Fibroblast of the aortic adventitia (primary cell): ENCODE data around the gene MPG. TPM values are rescaled to one million over a fixed set of nuclear protein-coding genes. Genes with fewer than 3 reads are reported as not detected.

ENCODE experiments used
- DNase-seq: peaks from one replicate; pipeline ENCODE4 v3.0.0-alpha.2; 2010; ENCODE audit warnings: low read depth
- H3K4me3 ChIP-seq: 2 replicates; pipeline ENCODE4 v1.5.1; 2011; ENCODE audit warnings: low read depth, mild to moderate bottlenecking, control low read depth, low read length, moderate library complexity
- CTCF ChIP-seq: IDR thresholded peaks from 2 replicates; pipeline ENCODE4 v1.5.1; 2011; ENCODE audit warnings: mild to moderate bottlenecking, low read length, control low read depth, inconsistent platforms; ENCODE audit not compliant: insufficient read depth
- total RNA-seq: library from RNA; depleted of rRNA; stranded (reverse); fragments of >200 nt; gene quantifications from 2 replicates; pipeline ENCODE4 v1.2.3, GENCODE V29; 2012; ENCODE audit warnings: low replicate concordance

Gene MPG
- total RNA-seq, 1 donor = 124 TPM

GRCh38 chr16:54237-54581 is 23.8 kb upstream of the MPG start:
- DNase-seq = no peak
- H3K4me3 ChIP-seq = peak overlapping the region; percentile 87
- TF ChIP-seq CTCF = no peak

GRCh38 chr16:55571-56136 is 22.4 kb upstream of the MPG start:
- no peak overlapping the region for H3K4me3 ChIP-seq
- TF ChIP-seq CTCF = no peak
- no peak for DNase-seq

- no peak overlapping the region for H3K4me3 ChIP-seq
- TF ChIP-seq CTCF = no peak
- DNase-seq = no peak
Measured at GRCh38 chr16:56231-56927, 21.6 kb upstream of the MPG start.

GRCh38 chr16:57711-58110 is 20.3 kb upstream of the MPG start:
- TF ChIP-seq CTCF = no peak
- no peak overlapping the region for H3K4me3 ChIP-seq
- DNase-seq = peak; percentile 54

- no peak for DNase-seq
- no peak overlapping the region for H3K4me3 ChIP-seq
- no peak for TF ChIP-seq CTCF
Measured at GRCh38 chr16:58491-59439, 19.3 kb upstream of the MPG start.

- no peak overlapping the region for H3K4me3 ChIP-seq
- no peak for TF ChIP-seq CTCF
- no peak for DNase-seq
Measured at GRCh38 chr16:59440-60059, 18.5 kb upstream of the MPG start.
